GM13977 (cell line): ENCODE results near the gene RNF130.

Experiments
- DNase-seq: peaks from one replicate; pipeline ENCODE4 v3.0.0; 2012; ENCODE audit warnings: low spot score
- CTCF ChIP-seq: IDR thresholded peaks from 2 replicates; pipeline ENCODE4 v1.5.1; 2012; ENCODE audit warnings: mild to moderate bottlenecking, control low read depth; ENCODE audit not compliant: insufficient read depth; ENCODE audit errors: extremely low read depth, missing control alignments
- in situ Hi-C: fragments of 300-500 bp; cut with MboI; formaldehyde crosslinking; loops from one replicate; pipeline ENCODE4 v1.12.0; 2022; ENCODE audit warnings: low sequenced_read_pairs, low pct_unique_long_range_greater_than_20kb, mixed read lengths, inconsistent platforms; ENCODE audit not compliant: unreplicated experiment

The RNF130 gene

GRCh38 chr5:180041301-180042274, 30.0 kb downstream of the RNF130 start:
- no peak for DNase-seq
- in situ Hi-C loops = no loop called here
- TF ChIP-seq CTCF = no peak

GRCh38 chr5:180040287-180041214, 31.0 kb downstream of the RNF130 start:
- TF ChIP-seq CTCF = no peak
- no peak for DNase-seq
- in situ Hi-C loops = no loop called here

- in situ Hi-C loops = no loop called here
- no peak for DNase-seq
- no peak for TF ChIP-seq CTCF
These were observed 36.2 kb downstream of the RNF130 start for GRCh38 chr5:180035206-180035931.

GRCh38 chr5:180034564-180034963, 37.0 kb downstream of the RNF130 start:
- in situ Hi-C loops = no loop called here
- DNase-seq = no peak
- no peak for TF ChIP-seq CTCF

- in situ Hi-C loops = no loop called here
- TF ChIP-seq CTCF = no peak
- no peak for DNase-seq
These were observed 44.0 kb downstream of the RNF130 start for GRCh38 chr5:180027459-180028089.
